Measurements from ENCODE around the gene KLF4.

The KLF4 gene

DNA sequence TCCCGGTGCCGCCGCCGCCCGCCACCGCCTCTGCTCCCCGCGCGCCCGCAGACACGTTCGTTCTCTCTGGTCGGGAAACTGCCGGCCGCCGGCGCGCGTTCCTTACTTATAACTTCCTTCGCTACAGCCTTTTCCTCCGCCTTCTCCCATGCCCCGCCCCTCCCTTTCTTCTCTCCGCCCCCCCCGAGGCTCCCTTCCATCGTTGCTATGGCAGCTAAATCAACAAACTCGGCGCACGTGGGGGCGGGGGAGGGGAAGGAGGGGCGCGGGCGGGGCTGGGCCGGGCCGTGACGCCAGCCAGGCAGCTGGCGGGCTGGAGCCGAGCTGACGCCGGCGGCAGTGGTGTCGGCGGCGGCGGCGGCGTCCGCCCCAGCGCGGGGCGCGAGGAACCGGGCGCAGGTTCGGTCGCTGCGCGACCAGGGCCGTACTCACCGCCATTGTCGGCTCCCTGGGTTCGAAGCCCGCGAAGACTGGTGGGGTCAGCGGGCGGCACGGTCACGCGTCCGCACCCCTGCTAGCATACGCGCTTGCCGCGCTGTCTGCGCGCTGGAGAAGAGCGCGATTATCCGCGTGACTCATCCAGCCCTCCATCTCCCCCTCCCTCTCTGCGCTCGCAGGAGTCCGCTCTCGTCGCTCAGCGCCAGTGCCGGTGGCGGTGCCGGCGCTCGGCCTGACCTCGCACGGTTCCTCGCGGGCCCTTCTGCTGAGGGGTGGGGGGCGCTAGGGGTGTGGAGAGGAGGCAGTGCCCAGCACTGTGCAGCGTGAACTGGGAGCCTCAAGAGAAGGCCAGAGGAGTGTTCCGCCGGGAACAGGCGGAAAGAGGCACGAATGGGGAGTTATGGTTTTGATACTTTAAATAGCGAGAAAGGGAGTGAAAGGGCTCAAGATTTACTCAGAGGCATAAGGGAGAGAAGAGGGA lies at the start of gene KLF4:
TSS of gene KLF4 (minus strand) at position 83 of the 919 bp plus-strand sequence. CDS start 597 bp downstream, outside the sequence.
- no peaks in the 10 kb centered on the region for H3K9me2 ChIP-seq (replicated peaks; ENCODE audit: low read depth, low read length)
- no peaks in the 10 kb centered on the region for H3K79me2 ChIP-seq (ENCODE audit: insufficient read depth, low read length)
- no peak within 1 kb of the TSS for H2AFZ ChIP-seq (ENCODE audit: low read length)
- H3K4me1 ChIP-seq (ENCODE audit: insufficient read depth, low read length, poor library complexity, severe bottlenecking): no peaks in the 10 kb centered on the region
- no peaks in the 10 kb centered on the region for H3K9me3 ChIP-seq (ENCODE audit: insufficient read depth, low read depth, low read length)
- H4K20me1 ChIP-seq (ENCODE audit: insufficient read depth, low read length, poor library complexity, severe bottlenecking): no peaks in the 10 kb centered on the region
- H3K9ac ChIP-seq (ENCODE audit: low read depth, low read length, poor library complexity, severe bottlenecking): no peak within 1 kb of the TSS
- H3F3A ChIP-seq (ENCODE audit: low read depth): no peaks in the 10 kb centered on the region
- no peak within 1 kb of the TSS for H3K4me2 ChIP-seq (ENCODE audit: low read depth, low read length, poor library complexity, severe bottlenecking)
- no peaks in the 10 kb centered on the region for H3K27me3 ChIP-seq (ENCODE audit: insufficient read depth, low read length, poor library complexity, severe bottlenecking)
- TF ChIP-seq CTCF (conservative IDR thresholded peaks at IDR 0.05; ENCODE audit: low read length) (no peak), EZH2phosphoT487 (IDR thresholded peaks at IDR 0.05; ENCODE audit: borderline replicate concordance) (no peak)
- H3K36me3 ChIP-seq (ENCODE audit: insufficient read depth, low read length): no peaks in the 10 kb centered on the region
- no peak within 1 kb of the TSS for H3K4me3 ChIP-seq (ENCODE audit: low read length, poor library complexity, severe bottlenecking)

GRCh38 chr9:107536462-107536861 lies 46.9 kb upstream of the KLF4 start:
- Histone ChIP-seq H3K9ac (ENCODE audit: low read depth, low read length, poor library complexity, severe bottlenecking) (no peak overlapping the region), H4K20me1 (ENCODE audit: insufficient read depth, low read length, poor library complexity, severe bottlenecking) (no peaks in the 10 kb centered on the region)

DNA sequence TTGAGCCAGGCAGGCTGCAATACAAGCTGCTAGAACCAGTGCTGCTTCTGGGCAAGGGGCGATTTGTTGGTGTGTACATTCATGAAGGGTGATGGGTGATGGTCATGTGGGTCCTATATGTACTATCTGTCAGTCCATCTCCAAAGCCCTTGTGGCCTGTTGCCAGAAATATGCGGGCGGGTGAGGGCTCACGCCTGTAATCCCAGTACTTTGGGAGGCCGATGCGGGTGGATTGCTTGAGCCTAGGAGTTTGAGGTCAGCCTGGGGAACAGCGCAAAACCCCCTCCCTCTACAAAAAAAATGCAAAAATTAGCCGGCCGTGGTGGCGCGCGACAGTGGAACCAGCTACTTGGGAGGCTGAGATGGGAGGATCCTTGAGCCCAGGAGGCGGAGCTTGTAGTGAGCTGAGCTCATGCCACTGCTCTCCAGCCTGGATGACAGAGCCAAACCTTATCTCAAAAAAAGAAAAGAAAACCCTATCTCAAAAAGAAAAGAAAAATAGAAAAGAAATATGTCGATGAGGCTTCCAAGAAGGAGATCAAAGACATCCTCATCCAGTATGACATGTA lies 45.0 kb upstream of the KLF4 start:
- Histone ChIP-seq H4K20me1 (ENCODE audit: insufficient read depth, low read length, poor library complexity, severe bottlenecking) (no peaks in the 10 kb centered on the region), H3K4me2 (ENCODE audit: low read depth, low read length, poor library complexity, severe bottlenecking) (no peak overlapping the region), H3K9me2 (replicated peaks; ENCODE audit: low read depth, low read length) (no peaks in the 10 kb centered on the region), H3K4me3 (ENCODE audit: low read length, poor library complexity, severe bottlenecking) (no peak overlapping the region), H2AFZ (ENCODE audit: low read length) (no peak overlapping the region), H3K36me3 (ENCODE audit: insufficient read depth, low read length) (no peaks in the 10 kb centered on the region), H3K4me1 (ENCODE audit: insufficient read depth, low read length, poor library complexity, severe bottlenecking) (no peaks in the 10 kb centered on the region), H3K9me3 (ENCODE audit: insufficient read depth, low read depth, low read length) (no peaks in the 10 kb centered on the region), H3K79me2 (ENCODE audit: insufficient read depth, low read length) (no peaks in the 10 kb centered on the region), H3K9ac (ENCODE audit: low read depth, low read length, poor library complexity, severe bottlenecking) (no peak overlapping the region), H3K27me3 (ENCODE audit: insufficient read depth, low read length, poor library complexity, severe bottlenecking) (no peaks in the 10 kb centered on the region), H3F3A (ENCODE audit: low read depth) (no peaks in the 10 kb centered on the region)
- TF ChIP-seq CTCF (conservative IDR thresholded peaks at IDR 0.05; ENCODE audit: low read length) (no peak), EZH2phosphoT487 (IDR thresholded peaks at IDR 0.05; ENCODE audit: borderline replicate concordance) (no peak)

More at GRCh38 chr9:107536462-107536861, 46.9 kb upstream of the KLF4 start:
- TF ChIP-seq CTCF (conservative IDR thresholded peaks at IDR 0.05; ENCODE audit: low read length): no peak
- no peak for TF ChIP-seq EZH2phosphoT487 (IDR thresholded peaks at IDR 0.05; ENCODE audit: borderline replicate concordance)
- no peaks in the 10 kb centered on the region for H3K79me2 ChIP-seq (ENCODE audit: insufficient read depth, low read length)
- H3K36me3 ChIP-seq (ENCODE audit: insufficient read depth, low read length): no peaks in the 10 kb centered on the region
- no peaks in the 10 kb centered on the region for H3K4me1 ChIP-seq (ENCODE audit: insufficient read depth, low read length, poor library complexity, severe bottlenecking)
- H3K9me2 ChIP-seq (replicated peaks; ENCODE audit: low read depth, low read length): no peaks in the 10 kb centered on the region
- H2AFZ ChIP-seq (ENCODE audit: low read length): no peak overlapping the region
- no peak overlapping the region for H3K4me3 ChIP-seq (ENCODE audit: low read length, poor library complexity, severe bottlenecking)
- H3K27me3 ChIP-seq (ENCODE audit: insufficient read depth, low read length, poor library complexity, severe bottlenecking): no peaks in the 10 kb centered on the region
- H3K4me2 ChIP-seq (ENCODE audit: low read depth, low read length, poor library complexity, severe bottlenecking): no peak overlapping the region
- H3K9me3 ChIP-seq (ENCODE audit: insufficient read depth, low read depth, low read length): no peaks in the 10 kb centered on the region
- H3F3A ChIP-seq (ENCODE audit: low read depth): no peaks in the 10 kb centered on the region

Measured in Loucy (cell line).